H9 (cell line): Measurements from ENCODE around the gene ENHO. TPM values are rescaled to one million over a fixed set of nuclear protein-coding genes. Genes with fewer than 3 reads are reported as not detected.

Source experiments
- DNase-seq: peaks from one replicate; pipeline ENCODE4 v3.0.0-alpha.2; 2017
- H2AFZ ChIP-seq: one replicate; pipeline ENCODE4 v1.6.1; 2013; ENCODE audit warnings: mild to moderate bottlenecking, low read length, control low read depth, moderate library complexity
- H2AK5ac ChIP-seq: 2 replicates; pipeline ENCODE4 v1.6.1; 2013; ENCODE audit warnings: low read length, control low read depth, mixed read lengths; ENCODE audit not compliant: insufficient read length
- H2BK120ac ChIP-seq: one replicate; pipeline ENCODE4 v1.6.1; 2013; ENCODE audit warnings: low read depth, mild to moderate bottlenecking, low read length, control low read depth, inconsistent platforms; ENCODE audit not compliant: poor library complexity, severe bottlenecking
- H2BK12ac ChIP-seq: 2 replicates; pipeline ENCODE4 v1.6.1; 2013; ENCODE audit warnings: low read length, control low read depth, mixed read lengths, low read depth; ENCODE audit not compliant: insufficient read length
- H2BK15ac ChIP-seq: 2 replicates; pipeline ENCODE4 v1.6.1; 2013; ENCODE audit warnings: low read depth, low read length, control low read depth
- H2BK20ac ChIP-seq: one replicate; pipeline ENCODE4 v1.6.1; 2013; ENCODE audit warnings: low read depth, mild to moderate bottlenecking, low read length, control low read depth, inconsistent platforms; ENCODE audit not compliant: poor library complexity, severe bottlenecking
- H2BK5ac ChIP-seq: 2 replicates; pipeline ENCODE4 v1.6.1; 2013; ENCODE audit warnings: low read length, control low read depth, mixed read lengths; ENCODE audit not compliant: insufficient read length
- H3K14ac ChIP-seq: 2 replicates; pipeline ENCODE4 v1.6.1; 2013; ENCODE audit warnings: low read length, control low read depth; ENCODE audit not compliant: insufficient read depth
- H3K18ac ChIP-seq: 2 replicates; pipeline ENCODE4 v1.6.1; 2013; ENCODE audit warnings: low read depth, mild to moderate bottlenecking, mixed read lengths, low read length, control low read depth; ENCODE audit not compliant: insufficient read length
- H3K23ac ChIP-seq: 2 replicates; pipeline ENCODE4 v1.6.1; 2013; ENCODE audit warnings: low read length, control low read depth, mixed read lengths, low read depth; ENCODE audit not compliant: insufficient read length
- H3K23me2 ChIP-seq: 2 replicates; pipeline ENCODE4 v1.6.1; 2013; ENCODE audit warnings: low read depth, mild to moderate bottlenecking, mixed read lengths, low read length, control low read depth; ENCODE audit not compliant: insufficient read length, poor library complexity, severe bottlenecking
- H3K27ac ChIP-seq: 2 replicates; pipeline ENCODE4 v1.5.1; 2013; ENCODE audit warnings: low read length, control low read depth, mixed read lengths, low read depth; ENCODE audit not compliant: insufficient read length
- H3K27me3 ChIP-seq: 2 replicates; pipeline ENCODE4 v1.6.1; 2013; ENCODE audit warnings: low read length, control low read depth, inconsistent platforms; ENCODE audit not compliant: insufficient read depth
- H3K4ac ChIP-seq: 2 replicates; pipeline ENCODE4 v1.6.1; 2013; ENCODE audit warnings: low read depth, mild to moderate bottlenecking, control low read depth, inconsistent platforms, low read length, moderate library complexity
- H3K4me1 ChIP-seq: 2 replicates; pipeline ENCODE4 v1.6.1; 2013; ENCODE audit warnings: low read length, control low read depth, inconsistent platforms; ENCODE audit not compliant: insufficient read depth
- H3K4me2 ChIP-seq: 2 replicates; pipeline ENCODE4 v1.6.1; 2013; ENCODE audit warnings: low read length, control low read depth, mixed read lengths; ENCODE audit not compliant: insufficient read length, insufficient read depth
- H3K56ac ChIP-seq: 2 replicates; pipeline ENCODE4 v1.6.1; 2013; ENCODE audit warnings: low read depth, mild to moderate bottlenecking, mixed read lengths, low read length, control low read depth; ENCODE audit not compliant: insufficient read length
- H3K79me1 ChIP-seq: 2 replicates; pipeline ENCODE4 v1.6.1; 2013; ENCODE audit warnings: low read depth, mild to moderate bottlenecking, moderate library complexity, low read length, control low read depth, inconsistent platforms; ENCODE audit not compliant: insufficient read depth, poor library complexity, severe bottlenecking
- H3K79me2 ChIP-seq: 2 replicates; pipeline ENCODE4 v1.6.1; 2013; ENCODE audit warnings: low read length, control low read depth, inconsistent platforms; ENCODE audit not compliant: insufficient read depth
- H3K9ac ChIP-seq: 2 replicates; pipeline ENCODE4 v1.6.1; 2013; ENCODE audit warnings: low read length, control low read depth, mixed read lengths; ENCODE audit not compliant: insufficient read length; ENCODE audit errors: extremely low read depth
- H3K9me3 ChIP-seq: one replicate; pipeline ENCODE4 v1.6.1; 2013; ENCODE audit warnings: low read depth, low read length, inconsistent platforms; ENCODE audit not compliant: control insufficient read depth
- H3T11ph ChIP-seq: one replicate; pipeline ENCODE4 v1.6.1; 2013; ENCODE audit warnings: mild to moderate bottlenecking, low read length, control low read depth, inconsistent platforms
- H4K20me1 ChIP-seq: one replicate; pipeline ENCODE4 v1.6.1; 2013; ENCODE audit not compliant: control insufficient read depth, insufficient read length, insufficient read depth
- H4K5ac ChIP-seq: 2 replicates; pipeline ENCODE4 v1.6.1; 2013; ENCODE audit warnings: low read depth, mild to moderate bottlenecking, mixed read lengths, low read length, control low read depth; ENCODE audit not compliant: insufficient read length
- H4K8ac ChIP-seq: replicated peaks from 2 replicates; pipeline ENCODE4 v1.6.1; 2013; ENCODE audit warnings: low read length, control low read depth, mixed read lengths, low read depth; ENCODE audit not compliant: insufficient read length
- H4K91ac ChIP-seq: 2 replicates; pipeline ENCODE4 v1.6.1; 2013; ENCODE audit warnings: low read depth, mild to moderate bottlenecking, moderate library complexity, mixed read lengths, low read length, control low read depth; ENCODE audit not compliant: insufficient read length
- H3K27ac Mint-ChIP-seq, 3 experiments: 2 replicates in 2 of 3; 3 replicates in 1 of 3; pipeline ENCODE4 v1.8.0; 2020 to 2021; ENCODE audit warnings: mixed read lengths in 3 of 3, mild to moderate bottlenecking in 1 of 3, moderate library complexity in 1 of 3
- H3K27me3 Mint-ChIP-seq: 2 replicates; pipeline ENCODE4 v1.8.0; 2021; ENCODE audit warnings: low read depth, mild to moderate bottlenecking, moderate library complexity, mixed read lengths
- H3K36me3 Mint-ChIP-seq, 3 experiments: 2 replicates in 2 of 3; 3 replicates in 1 of 3; pipeline ENCODE4 v1.8.0; 2020 to 2021; ENCODE audit warnings: low read depth in 3 of 3, mixed read lengths in 3 of 3; ENCODE audit not compliant: insufficient read depth in 1 of 3
- H3K4me1 Mint-ChIP-seq, 2 experiments: 2 replicates each; pipeline ENCODE4 v1.8.0; 2020; ENCODE audit warnings: mixed read lengths in 2 of 2
- H3K4me3 Mint-ChIP-seq, 2 experiments: 2 replicates in 1 of 2; 3 replicates in 1 of 2; pipeline ENCODE4 v1.8.0; 2020 to 2021; ENCODE audit warnings: mild to moderate bottlenecking in 2 of 2, mixed read lengths in 2 of 2, moderate library complexity in 1 of 2
- H3K9me3 Mint-ChIP-seq, 2 experiments: 2 replicates in 1 of 2; 3 replicates in 1 of 2; pipeline ENCODE4 v1.8.0; 2020; ENCODE audit warnings: mild to moderate bottlenecking in 2 of 2, mixed read lengths in 2 of 2, moderate library complexity in 1 of 2
- WGBS: extraction: QIAGEN DNeasy Blood & Tissue Kit; methylation state at CpG from one replicate; pipeline ENCODE4 v1.1.7; 2013; ENCODE audit warnings: missing lambda C conversion rate, low lambda C conversion rate, mixed read lengths; ENCODE audit not compliant: insufficient read length; ENCODE audit errors: extremely low coverage; 5-methylcytosine and 5-hydroxymethylcytosine counted together
- total RNA-seq: library from RNA; stranded (reverse); gene quantifications from 2 replicates; pipeline ENCODE4 v1.2.1, GENCODE V29; 2021
- TF ChIP-seq, protein P1 (sequence below): fragments of 200-600 bp; sonication (generic); conservative IDR thresholded peaks from 3 replicates; pipeline ENCODE4 v1.8.0; 2021; ENCODE audit warnings: antibody characterized with exemption, mild to moderate bottlenecking

The ENHO gene
- total RNA-seq, 1 experiment from 2014 or later = 14.5 TPM

- H4K20me1 ChIP-seq = no peaks in the 10 kb centered on the region
- H3K36me3 Mint-ChIP-seq = no peaks in the 10 kb centered on the region
- H3K4me1 ChIP-seq = 0 out of 2 replicates have a peak, but pooled peaks cover 2% of the 10 kb centered on the region
- H2BK20ac ChIP-seq = no peak overlapping the region
- H4K8ac ChIP-seq = no peak overlapping the region
- H3T11ph ChIP-seq = no peak overlapping the region
- H3K18ac ChIP-seq = no peak overlapping the region
- no peak overlapping the region; a peak in 1 of 7 replicates for H3K27ac Mint-ChIP-seq
- no peak overlapping the region for H3K9ac ChIP-seq
- H2AFZ ChIP-seq = no peak overlapping the region
- no peak overlapping the region for H3K23ac ChIP-seq
- H2BK15ac ChIP-seq = no peak overlapping the region
- H3K79me1 ChIP-seq = no peaks in the 10 kb centered on the region
- H3K23me2 ChIP-seq = no peaks in the 10 kb centered on the region
- H3K4me1 Mint-ChIP-seq = no peaks in the 10 kb centered on the region
- H3K56ac ChIP-seq = no peak overlapping the region
- no peak overlapping the region for H2BK5ac ChIP-seq
- peaks cover 30% of the 10 kb centered on the region for H3K27me3 Mint-ChIP-seq
- no peak overlapping the region for H4K5ac ChIP-seq
- no peak overlapping the region for H3K4me3 Mint-ChIP-seq
- no peak overlapping the region for H4K91ac ChIP-seq
- TF ChIP-seq, protein P1, sequence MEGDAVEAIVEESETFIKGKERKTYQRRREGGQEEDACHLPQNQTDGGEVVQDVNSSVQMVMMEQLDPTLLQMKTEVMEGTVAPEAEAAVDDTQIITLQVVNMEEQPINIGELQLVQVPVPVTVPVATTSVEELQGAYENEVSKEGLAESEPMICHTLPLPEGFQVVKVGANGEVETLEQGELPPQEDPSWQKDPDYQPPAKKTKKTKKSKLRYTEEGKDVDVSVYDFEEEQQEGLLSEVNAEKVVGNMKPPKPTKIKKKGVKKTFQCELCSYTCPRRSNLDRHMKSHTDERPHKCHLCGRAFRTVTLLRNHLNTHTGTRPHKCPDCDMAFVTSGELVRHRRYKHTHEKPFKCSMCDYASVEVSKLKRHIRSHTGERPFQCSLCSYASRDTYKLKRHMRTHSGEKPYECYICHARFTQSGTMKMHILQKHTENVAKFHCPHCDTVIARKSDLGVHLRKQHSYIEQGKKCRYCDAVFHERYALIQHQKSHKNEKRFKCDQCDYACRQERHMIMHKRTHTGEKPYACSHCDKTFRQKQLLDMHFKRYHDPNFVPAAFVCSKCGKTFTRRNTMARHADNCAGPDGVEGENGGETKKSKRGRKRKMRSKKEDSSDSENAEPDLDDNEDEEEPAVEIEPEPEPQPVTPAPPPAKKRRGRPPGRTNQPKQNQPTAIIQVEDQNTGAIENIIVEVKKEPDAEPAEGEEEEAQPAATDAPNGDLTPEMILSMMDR = no peak
- H3K9me3 ChIP-seq = no peaks in the 10 kb centered on the region
- H3K79me2 ChIP-seq = no peaks in the 10 kb centered on the region
- no peak overlapping the region for H3K4me2 ChIP-seq
- no CpG with 5 or more reads among the region's 2 CpGs for WGBS
- H2BK120ac ChIP-seq = no peak overlapping the region
- H3K14ac ChIP-seq = no peak overlapping the region
- H2AK5ac ChIP-seq = no peak overlapping the region
- no peak for DNase-seq
- H3K4ac ChIP-seq = no peak overlapping the region
- H3K27me3 ChIP-seq = no peaks in the 10 kb centered on the region; the same call in 1 of the 2 replicates
- H3K9me3 Mint-ChIP-seq = no peaks in the 10 kb centered on the region
- no peak overlapping the region for H2BK12ac ChIP-seq
- H3K27ac ChIP-seq = no peak overlapping the region
These were observed 31.2 kb downstream of the ENHO start for GRCh38 chr9:34491596-34491995.
